Stimulated activated CD4-positive, alpha-beta T cell treated with anti-CD3 and anti-CD28 coated beads, Interleukin-1b, Interleukin-23, amount 100 ng/mL, for 1 hour (primary cell): ENCODE results near the gene BPIFA1.

Source experiments
- DNase-seq, 2 donors: peaks; one replicate each; pipeline ENCODE4 v3.0.0-alpha.2; 2020; ENCODE audit warnings: low read depth in 2 of 2

The BPIFA1 gene

DNA sequence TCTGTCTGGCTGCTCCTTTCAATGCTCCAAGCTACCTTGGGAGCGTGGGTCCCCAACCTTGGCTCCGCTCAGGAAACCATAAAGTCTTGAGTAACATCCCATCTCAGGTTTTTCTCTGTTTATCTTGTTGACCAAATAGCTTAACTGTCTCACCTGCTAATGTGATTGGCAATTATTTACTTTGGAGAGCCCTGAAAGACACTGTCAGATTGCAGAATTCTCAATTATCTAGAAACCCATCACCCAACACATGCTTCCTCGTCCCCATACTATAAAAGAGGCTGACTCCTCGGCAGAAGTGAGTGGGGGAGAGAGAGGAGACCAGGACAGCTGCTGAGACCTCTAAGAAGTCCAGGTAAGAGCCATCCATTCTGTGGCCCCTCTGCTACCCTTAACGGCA lies at the start of gene BPIFA1:
Gene BPIFA1 (plus strand): TSS at position 301 of the 400 bp plus-strand sequence. CDS start 1,716 bp downstream, outside the sequence.
- no peak for DNase-seq

DNA sequence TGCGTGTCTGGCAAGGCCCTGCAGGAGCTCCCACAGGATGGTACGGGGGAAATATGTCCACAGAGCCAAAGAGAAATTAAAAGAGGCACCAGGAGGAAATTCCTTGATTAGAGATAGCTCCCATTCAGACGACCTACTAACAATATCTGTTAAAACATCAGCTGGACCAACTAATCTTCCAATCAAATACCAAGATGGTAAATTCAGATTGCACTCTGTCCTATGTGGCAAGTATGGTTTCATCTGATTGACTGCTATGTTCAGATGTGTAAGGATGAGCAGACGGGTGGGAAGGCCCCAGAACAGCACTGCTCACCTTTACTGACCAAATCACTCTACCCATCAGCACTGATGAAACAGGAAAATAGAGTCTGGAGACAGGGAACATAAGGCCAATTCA lies 48.3 kb upstream of the BPIFA1 start:
- DNase-seq: no peak

DNA sequence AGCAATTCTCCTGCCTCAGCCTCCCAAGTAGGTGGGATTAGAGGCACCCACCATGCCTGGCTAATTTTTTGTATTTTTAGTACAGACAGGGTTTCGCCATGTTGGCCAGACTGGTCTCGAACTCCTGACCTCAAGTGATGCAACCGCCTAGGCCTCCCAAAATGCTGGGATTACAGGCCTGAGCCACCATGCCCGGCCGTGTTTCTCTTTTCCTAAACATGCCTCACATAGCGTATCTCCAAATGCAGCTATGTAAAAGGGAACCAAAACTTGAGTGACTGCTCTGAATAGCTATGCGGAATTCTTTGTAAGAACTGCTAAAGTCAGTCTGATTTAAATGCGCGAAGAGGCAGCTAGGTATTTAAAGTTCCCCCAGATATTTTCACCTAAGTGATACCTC lies 47.4 kb upstream of the BPIFA1 start:
- no peak for DNase-seq

DNA sequence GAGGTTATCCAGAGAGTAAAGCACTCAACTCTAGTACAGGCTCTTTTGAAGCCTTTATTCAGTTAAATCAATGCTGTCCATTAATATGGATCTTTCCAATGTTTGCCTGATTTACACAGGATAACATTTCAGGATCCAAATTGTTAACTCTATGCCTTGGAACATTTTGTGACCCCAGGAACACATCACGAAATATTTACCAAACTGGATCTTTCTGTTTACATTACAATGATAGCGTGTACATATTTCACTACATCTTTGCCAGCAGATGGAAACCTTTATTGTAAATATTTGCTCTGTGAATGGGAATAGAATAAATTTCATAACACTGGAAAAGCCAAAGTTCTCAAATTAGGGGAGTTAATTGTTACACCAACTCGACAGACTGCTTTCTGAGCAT lies 44.3 kb upstream of the BPIFA1 start:
- DNase-seq: no peak

DNA sequence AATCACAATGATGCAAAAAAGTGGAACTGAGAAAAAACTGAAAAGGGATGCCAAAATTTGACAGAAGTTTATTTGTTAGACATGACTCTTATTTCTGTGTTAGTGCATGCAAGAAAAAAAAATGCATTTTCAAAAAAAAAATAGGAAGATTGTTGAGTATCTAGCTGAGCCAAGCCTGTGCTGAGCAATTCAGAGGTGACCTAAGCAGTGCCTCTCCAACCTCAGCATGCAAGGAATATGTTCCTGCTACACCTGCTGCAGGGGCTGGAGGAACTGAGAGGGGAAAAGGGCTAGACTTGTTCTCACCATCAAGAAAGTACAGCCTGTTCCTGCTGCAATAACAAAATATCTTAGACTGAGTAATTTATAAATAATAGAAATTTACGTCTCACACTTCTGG lies 43.8 kb upstream of the BPIFA1 start:
- no peak for DNase-seq

DNA sequence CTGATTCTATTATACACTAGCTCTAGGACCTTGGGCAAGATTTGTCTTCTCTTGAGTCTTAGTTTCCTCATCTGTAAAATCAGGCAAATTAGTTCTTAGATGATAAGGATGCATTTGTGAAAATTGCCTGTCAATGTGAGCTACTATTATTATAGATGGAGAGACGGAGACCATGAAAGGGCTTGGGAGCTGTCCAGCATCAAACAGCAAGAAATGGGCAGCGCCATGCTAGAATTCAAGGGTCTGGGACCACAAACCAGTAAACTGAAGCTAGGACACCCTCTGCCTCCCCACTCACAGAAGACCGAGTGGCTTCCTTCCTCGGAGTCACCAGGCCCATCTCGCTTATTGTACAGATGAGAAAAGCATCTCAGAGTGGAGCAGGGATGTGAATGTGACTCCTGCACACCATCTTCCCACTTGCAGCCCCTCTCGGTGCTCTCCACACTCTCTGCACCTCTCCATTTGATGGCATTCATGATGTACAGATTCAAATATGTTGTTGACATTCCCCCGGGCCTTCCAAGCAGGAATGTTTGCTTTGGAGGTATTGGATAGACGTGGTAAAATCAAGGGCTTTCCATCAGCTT lies 42.8 kb upstream of the BPIFA1 start:
- DNase-seq: no peak

DNA sequence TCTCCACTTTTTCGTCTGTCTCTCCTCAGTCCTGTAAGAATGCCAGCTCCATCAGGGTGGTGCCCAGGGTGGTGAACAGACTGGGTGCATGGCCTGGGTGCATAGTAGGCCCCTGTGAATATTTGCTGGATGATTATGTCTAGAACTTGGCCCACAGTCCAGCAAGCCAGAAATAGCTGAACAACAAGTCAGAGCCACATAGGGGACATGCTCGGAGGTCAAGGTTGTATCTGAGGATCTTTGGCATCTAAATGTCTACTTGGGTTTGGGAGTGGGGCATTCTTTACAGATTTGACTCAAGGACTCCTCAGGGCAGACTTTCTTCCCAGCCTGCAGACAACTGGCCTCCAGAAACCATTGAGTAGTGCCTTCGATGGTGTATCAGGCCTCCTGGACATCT lies 36.8 kb upstream of the BPIFA1 start:
- DNase-seq: no peak

DNA sequence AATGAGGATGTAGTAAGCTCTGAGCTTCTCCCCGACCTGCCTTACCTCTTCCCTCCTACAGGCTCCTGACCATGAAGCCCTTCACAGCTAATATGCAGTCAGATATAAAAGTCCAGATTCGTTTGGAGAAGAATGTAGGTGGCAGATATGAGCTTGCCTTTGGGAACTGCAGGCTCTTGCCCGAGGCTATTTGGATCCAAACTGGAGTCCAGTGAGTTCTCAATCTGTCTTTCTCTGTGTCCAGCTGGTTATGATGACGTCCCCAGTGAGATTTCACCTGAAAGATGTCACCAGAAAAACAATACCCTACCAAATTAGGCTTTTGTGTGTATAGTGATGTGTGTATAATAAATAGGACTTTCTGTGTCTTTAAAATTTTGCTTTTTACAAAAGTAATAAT lies 33.3 kb upstream of the BPIFA1 start:
- no peak for DNase-seq

DNA sequence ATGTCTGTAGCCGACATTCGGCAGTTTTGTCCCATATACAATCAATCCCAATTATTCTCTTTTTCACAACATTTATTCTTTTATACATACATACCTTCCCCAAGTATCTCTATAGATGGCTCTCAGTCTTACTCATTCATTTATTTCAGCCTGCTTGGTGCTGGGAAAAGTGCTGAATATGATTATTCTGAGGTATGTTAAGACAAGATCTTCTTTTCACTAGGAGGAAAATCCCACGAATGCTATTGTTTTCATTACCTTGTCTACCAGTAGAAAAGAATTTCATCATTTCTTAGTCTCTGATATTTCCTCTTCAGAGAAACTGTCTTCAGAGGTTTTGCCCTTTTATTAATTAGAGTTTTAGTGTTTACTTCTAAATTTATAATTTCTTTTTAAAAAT lies 32.4 kb upstream of the BPIFA1 start:
- no peak for DNase-seq

DNA sequence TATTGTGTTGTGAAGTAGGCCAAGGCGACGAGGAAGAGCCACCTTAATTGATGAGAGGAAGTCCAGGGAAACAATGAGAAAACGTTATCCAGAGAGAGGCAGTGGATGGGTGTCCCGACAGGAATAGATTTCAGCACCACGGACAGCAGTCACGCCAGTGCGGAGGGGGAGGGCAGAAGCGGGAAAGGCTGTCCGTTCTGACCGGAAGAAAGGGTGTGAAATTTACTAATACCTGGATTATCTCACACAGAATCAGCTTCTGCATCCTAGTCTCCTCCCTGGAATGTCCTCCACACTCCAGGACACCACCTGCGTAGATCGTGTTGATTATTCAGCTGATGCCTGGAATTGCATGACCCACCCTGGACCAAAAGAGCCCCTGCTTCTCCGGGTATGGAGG lies 26.0 kb upstream of the BPIFA1 start:
- no peak for DNase-seq

DNA sequence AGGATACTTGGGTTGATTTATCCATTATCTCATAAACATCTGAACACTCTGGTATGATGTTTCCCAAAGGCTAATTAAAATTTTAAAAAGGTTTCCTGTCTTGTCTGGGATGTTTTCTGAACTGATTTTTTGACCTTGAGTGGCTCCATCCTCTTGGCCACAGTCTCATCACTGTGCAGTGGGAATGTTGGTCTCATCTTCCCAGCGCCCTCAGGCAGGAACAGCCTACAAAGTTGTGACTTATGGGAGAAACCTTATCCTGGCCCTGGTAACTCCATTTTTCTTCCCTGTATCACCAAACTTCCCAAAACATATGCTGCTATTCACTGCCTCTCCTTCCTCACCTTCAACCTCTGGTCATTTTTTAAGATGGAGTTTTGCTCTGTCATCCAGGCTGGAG lies 25.4 kb upstream of the BPIFA1 start:
- no peak for DNase-seq

DNA sequence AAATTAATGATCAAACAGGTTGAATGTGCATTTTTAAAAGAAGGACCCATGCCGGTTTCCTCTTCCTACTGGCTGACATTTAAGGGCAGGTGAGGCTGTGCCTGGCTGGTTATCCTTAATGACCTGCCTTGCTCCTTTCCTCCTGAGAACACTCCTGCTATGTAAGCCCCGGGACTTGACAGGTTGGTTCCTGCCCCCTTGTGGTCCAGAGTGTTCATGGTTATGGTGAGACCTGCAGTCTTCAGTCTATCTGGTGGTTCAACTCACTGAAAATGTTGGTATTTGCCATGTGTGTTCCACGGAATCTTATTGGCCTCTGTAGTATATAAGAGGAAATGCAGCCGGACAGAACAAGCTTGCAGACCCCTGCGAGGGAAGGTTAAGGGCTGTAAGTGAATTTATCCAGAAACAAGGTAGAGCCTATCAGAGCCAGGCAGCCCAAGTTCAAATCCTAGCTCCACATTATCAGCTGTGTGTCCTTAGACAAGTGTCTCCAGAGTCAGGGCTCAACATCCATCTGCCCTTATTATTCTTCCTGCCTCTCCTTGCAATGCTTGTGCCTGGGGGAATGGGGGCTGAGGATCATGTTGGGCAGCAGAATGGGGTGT lies 23.9 kb upstream of the BPIFA1 start:
- DNase-seq: no peak

DNA sequence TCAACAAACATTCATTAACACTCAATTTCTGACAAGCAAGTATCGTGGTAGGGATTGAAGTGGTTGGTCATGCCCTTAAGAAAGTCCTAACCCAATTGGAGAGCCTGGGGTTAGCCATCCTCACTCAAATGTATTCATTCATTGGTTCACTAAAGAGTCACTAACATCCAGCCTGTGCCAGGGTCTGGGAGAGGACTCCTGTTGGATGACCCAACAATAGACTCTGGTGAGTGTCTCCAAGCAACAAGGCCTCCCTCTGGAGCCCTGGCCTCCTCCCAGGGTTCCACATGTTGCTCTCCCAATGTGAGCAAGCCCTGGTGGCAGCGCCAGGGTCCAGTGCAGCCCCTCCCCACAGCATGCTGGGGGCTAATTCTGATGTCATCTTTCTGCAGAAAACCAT lies 18.7 kb upstream of the BPIFA1 start, which contains the start of gene BPIFA3:
Gene BPIFA3 (plus strand): TSS at position 301 of the 400 bp plus-strand sequence. CDS start 185 bp downstream, outside the sequence.
- no peak for DNase-seq

DNA sequence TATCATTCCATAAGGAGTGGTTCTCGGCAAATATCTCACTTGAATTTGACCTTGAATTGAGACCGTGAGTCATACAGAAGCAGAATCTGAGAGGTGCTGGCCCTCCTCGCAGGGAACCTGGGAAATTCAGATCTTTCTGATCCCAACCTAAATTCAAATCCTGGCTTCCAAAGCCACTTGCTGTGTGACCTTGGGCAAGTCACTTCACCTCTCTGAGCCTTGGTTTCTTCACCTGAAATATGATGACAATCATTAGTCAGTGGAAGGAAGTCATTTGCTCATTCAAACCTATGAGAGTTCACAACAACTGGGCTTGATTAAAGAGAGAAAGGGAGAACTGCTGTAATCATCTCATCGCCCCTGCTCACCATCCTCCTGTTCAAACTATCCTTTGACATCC lies 11.4 kb upstream of the BPIFA1 start:
- no peak for DNase-seq

DNA sequence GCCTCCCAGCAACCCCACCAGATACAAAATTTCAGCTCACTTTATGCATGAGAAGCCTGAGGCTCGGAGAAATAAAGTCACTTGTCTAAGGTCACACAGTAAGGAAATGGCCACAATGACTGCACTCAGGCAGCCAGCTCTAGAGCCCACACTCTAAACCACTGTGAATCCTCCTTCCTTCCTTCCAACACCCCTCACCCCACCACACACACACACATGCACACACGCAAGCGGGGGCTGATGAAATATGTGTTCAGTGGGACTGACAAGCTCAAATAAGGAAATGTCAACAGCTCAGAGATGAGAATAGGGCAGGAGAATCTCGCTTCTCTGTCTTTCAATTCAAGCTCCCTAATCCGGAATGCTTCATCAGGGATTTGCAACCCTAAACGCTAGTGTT lies 6.0 kb upstream of the BPIFA1 start:
- no peak for DNase-seq

DNA sequence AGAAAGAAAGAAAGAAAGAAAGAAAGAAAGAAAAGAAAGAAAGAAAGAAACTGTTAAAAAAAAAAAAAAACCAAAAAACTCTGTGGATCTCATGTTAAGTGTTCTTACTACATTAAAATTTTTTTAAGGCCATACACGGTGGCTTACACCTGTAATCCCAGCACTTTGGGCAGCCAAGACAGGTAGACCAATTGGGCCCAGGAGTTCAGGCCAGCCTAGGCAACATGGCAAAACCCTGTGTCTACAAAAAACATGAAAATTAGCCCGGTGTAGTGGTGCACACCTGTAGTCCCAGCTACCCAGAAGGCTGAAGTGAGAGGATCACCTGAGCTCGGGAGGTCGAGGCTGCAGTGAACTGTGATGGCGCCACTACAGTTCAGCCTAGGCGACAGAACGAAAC lies 4.6 kb upstream of the BPIFA1 start:
- DNase-seq: no peak

DNA sequence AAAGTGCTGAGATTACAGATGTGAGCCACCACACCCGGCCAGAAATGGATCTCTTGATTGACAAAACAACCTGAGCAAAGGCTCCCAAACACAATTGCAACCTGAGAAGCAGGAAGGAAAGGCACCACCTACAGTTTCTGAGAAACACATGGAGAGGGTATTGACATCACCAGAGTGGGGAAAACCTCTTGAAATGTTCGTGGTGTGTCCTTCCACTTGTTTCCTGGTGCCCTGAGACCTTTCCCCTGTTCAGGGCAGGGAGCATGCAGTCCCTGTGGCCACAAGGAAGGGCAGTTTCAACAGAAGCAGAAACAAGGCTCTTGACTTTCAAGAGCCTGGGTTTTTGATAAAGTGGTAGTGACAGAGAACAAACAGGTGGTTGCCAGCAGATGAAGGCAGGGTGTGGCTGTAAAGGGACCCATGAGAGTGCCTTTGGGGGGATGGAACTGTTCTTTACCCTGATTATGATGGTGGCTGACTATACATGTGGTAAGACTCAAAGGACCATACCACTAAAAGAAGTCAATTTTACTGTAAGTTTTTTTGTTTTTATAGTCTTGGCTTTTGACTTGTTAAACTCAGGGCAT lies 3.2 kb upstream of the BPIFA1 start:
- DNase-seq: no peak

DNA sequence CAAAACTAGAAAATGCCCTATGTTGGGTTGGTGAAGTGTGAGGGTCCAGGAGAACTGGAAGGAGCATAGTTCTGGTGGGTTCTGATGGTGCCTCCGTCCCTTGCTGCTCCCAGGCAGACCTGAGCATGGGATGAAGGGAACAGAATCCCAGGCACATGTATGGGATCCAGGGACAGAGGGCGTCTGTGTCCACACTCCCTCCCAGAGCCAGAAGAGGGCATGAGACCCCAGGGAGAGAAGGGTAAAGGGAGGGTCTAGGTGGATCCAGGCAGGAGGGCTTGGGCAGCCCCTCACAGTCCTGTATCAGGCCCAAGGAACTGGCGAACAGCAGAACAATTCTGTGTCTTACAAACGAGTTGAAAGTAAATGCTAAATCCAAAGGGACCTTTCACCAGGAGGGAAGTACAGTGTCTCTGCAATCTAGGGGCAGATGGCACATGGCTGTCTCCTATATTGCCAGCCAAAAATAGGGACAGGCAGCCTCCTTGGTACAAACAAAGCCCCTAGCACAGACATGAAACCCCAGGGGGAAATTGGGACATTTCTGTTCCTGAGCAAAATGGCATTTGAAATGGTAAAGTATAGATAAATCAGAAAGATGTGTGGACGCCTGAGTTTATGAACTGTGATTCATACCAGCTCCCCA lies 2.5 kb upstream of the BPIFA1 start:
- DNase-seq: no peak

DNA sequence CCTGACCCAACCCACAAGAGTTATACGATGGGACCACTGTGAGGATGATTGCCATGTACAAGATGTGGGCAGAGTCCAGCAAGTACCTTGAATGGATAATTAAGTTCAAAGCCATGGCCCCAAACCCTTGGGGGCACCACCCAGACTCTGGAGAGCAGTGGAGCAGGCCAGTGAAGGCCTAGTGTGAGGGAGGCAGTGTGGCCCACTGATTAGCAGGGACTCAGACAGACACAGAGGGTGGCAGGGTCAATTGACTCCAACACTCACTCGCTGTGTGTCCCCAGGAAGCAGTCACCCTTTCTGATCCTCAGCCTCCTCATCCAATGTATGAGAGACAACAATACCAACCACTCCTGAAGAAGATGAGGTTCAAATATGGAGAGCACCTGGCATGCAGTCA lies 1.7 kb upstream of the BPIFA1 start:
- no peak for DNase-seq

DNA sequence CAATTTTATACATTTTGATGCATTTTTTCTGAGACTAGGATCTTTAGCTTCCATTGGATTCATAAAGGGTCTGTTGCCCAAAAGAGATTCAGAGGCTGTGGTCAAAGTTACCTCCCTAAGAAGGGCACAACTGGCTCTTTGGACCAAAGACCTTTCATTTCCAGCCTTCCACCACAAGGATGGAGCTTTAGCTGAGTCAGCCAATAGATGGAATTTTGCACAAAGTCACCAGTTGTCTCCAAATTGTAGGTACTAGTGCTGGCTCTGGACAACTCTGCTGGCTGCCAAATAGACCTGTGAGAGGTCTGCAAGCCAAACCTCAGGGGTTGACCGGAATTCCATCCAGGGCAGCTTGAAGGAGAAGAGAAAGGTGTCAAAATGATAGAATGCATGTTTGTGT lies 555 bp downstream of the BPIFA1 start:
- DNase-seq: no peak

DNA sequence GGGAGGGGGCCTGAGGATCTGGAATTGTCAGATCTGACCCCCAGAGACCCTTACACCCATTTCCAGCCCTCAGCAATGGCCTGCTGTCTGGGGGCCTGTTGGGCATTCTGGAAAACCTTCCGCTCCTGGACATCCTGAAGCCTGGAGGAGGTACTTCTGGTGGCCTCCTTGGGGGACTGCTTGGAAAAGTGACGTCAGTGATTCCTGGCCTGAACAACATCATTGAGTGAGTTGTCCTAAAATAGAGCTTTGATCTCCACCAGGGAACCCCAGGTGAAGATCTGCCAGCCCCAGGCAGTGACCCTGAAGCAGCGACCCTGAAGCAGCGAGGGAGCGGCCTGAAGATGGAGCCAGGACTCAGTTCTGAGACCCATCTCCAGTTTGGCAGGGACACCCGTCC lies 2.2 kb downstream of the BPIFA1 start:
- no peak for DNase-seq

DNA sequence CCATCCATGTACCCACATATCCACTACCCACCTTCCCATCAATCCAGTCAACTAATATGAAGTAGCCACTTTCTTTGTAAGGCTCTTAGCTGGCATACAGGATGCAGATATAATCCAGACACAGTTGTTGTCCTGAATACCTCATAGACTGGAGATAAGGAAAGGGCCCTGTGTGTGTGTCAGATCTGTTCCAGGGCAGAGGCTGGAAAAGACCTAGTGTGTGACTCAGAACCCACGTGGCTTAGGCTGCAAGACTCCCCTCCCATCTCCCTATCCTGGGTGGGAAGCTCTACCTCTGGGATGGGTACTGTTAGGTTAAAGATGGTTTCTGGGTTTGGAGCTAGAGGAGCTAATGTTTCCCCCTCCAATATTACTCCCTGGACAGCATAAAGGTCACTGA lies 3.6 kb downstream of the BPIFA1 start:
- no peak for DNase-seq
